ENCODE measurements around the gene SUN1. TPM values are rescaled to one million over a fixed set of nuclear protein-coding genes. Genes with fewer than 3 reads are reported as not detected.

The SUN1 gene
- total and polyA plus RNA-seq, 2 experiments from 2014 or later = 63.3 to 145 TPM

DNA sequence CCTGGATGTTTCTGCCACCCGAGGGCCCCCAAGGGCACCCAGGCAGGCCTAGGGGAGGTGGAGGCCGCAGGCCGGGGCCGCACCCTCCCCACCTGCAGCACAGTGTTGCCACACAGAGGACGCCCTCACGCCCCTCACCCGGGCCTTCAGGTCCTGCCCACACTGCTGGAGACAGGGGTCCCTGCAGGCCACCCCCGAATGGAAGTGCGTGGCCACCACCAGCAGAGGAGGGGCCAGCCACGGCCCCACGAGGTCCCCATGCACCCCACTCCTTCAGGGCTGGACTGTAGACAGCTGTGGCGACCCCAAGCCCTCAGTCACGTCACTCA is 86.8 kb downstream of the SUN1 start:
- Histone ChIP-seq H3K4me2 (no peak overlapping the region), H3K27me3 (ENCODE audit: insufficient read depth) (no peaks in the 10 kb centered on the region), H4K20me1 (replicated peaks; ENCODE audit: insufficient read depth) (no peaks in the 10 kb centered on the region), H3K4me3 (no peak overlapping the region), H3K36me3 (ENCODE audit: insufficient read depth) (no peaks in the 10 kb centered on the region), H2AFZ (no peak overlapping the region), H3K27ac (ENCODE audit: low read depth) (no peak overlapping the region), H3K79me2 (replicated peaks; ENCODE audit: insufficient read depth) (no peaks in the 10 kb centered on the region), H3K9me2 (ENCODE audit: insufficient read depth) (no peaks in the 10 kb centered on the region), H3F3A (replicated peaks; ENCODE audit: low read depth) (no peaks in the 10 kb centered on the region), H3K4me1 (ENCODE audit: insufficient read depth) (no peaks in the 10 kb centered on the region)
- Mint-ChIP-seq H3K4me3 (no peak overlapping the region), H3K9me3 (no peaks in the 10 kb centered on the region), H3K36me3 (ENCODE audit: low read depth) (no peaks in the 10 kb centered on the region), H3K4me1 (no peaks in the 10 kb centered on the region; the same call in 1 of the 3 replicates), H3K27ac (no peak overlapping the region), H3K27me3 (ENCODE audit: insufficient read depth, low read depth, poor library complexity) (peaks cover 11% of the 10 kb centered on the region)
- DNase-seq (ENCODE audit: low spot score) (no peak), ATAC-seq (no peak)
- no peak for TF ChIP-seq ZNF331 (CRISPR knock-in tag; IDR thresholded peaks at IDR 0.05; ENCODE audit: low read depth)
- no peak for TF ChIP-seq CREB1 (CRISPR knock-in tag; IDR thresholded peaks at IDR 0.05; ENCODE audit: low read depth)
- no peak for TF ChIP-seq EZH2phosphoT487 (IDR thresholded peaks at IDR 0.05; ENCODE audit: unreplicated experiment)
- no peak for TF ChIP-seq ETS1 (IDR thresholded peaks at IDR 0.05)
- no peak for TF ChIP-seq JUNB (IDR thresholded peaks at IDR 0.05; ENCODE audit: unreplicated experiment)
- TF ChIP-seq POLR2AphosphoS5 (IDR thresholded peaks at IDR 0.05; ENCODE audit: low read depth) = no peak
- TF ChIP-seq CTCF (conservative IDR thresholded peaks at IDR 0.05; ENCODE audit: low read depth in 2 of 2) = no peak
- no peak for TF ChIP-seq STAT1 (IDR thresholded peaks at IDR 0.05; ENCODE audit: unreplicated experiment)
- TF ChIP-seq REST (IDR thresholded peaks at IDR 0.05; ENCODE audit: unreplicated experiment) = no peak
- TF ChIP-seq, protein P1, sequence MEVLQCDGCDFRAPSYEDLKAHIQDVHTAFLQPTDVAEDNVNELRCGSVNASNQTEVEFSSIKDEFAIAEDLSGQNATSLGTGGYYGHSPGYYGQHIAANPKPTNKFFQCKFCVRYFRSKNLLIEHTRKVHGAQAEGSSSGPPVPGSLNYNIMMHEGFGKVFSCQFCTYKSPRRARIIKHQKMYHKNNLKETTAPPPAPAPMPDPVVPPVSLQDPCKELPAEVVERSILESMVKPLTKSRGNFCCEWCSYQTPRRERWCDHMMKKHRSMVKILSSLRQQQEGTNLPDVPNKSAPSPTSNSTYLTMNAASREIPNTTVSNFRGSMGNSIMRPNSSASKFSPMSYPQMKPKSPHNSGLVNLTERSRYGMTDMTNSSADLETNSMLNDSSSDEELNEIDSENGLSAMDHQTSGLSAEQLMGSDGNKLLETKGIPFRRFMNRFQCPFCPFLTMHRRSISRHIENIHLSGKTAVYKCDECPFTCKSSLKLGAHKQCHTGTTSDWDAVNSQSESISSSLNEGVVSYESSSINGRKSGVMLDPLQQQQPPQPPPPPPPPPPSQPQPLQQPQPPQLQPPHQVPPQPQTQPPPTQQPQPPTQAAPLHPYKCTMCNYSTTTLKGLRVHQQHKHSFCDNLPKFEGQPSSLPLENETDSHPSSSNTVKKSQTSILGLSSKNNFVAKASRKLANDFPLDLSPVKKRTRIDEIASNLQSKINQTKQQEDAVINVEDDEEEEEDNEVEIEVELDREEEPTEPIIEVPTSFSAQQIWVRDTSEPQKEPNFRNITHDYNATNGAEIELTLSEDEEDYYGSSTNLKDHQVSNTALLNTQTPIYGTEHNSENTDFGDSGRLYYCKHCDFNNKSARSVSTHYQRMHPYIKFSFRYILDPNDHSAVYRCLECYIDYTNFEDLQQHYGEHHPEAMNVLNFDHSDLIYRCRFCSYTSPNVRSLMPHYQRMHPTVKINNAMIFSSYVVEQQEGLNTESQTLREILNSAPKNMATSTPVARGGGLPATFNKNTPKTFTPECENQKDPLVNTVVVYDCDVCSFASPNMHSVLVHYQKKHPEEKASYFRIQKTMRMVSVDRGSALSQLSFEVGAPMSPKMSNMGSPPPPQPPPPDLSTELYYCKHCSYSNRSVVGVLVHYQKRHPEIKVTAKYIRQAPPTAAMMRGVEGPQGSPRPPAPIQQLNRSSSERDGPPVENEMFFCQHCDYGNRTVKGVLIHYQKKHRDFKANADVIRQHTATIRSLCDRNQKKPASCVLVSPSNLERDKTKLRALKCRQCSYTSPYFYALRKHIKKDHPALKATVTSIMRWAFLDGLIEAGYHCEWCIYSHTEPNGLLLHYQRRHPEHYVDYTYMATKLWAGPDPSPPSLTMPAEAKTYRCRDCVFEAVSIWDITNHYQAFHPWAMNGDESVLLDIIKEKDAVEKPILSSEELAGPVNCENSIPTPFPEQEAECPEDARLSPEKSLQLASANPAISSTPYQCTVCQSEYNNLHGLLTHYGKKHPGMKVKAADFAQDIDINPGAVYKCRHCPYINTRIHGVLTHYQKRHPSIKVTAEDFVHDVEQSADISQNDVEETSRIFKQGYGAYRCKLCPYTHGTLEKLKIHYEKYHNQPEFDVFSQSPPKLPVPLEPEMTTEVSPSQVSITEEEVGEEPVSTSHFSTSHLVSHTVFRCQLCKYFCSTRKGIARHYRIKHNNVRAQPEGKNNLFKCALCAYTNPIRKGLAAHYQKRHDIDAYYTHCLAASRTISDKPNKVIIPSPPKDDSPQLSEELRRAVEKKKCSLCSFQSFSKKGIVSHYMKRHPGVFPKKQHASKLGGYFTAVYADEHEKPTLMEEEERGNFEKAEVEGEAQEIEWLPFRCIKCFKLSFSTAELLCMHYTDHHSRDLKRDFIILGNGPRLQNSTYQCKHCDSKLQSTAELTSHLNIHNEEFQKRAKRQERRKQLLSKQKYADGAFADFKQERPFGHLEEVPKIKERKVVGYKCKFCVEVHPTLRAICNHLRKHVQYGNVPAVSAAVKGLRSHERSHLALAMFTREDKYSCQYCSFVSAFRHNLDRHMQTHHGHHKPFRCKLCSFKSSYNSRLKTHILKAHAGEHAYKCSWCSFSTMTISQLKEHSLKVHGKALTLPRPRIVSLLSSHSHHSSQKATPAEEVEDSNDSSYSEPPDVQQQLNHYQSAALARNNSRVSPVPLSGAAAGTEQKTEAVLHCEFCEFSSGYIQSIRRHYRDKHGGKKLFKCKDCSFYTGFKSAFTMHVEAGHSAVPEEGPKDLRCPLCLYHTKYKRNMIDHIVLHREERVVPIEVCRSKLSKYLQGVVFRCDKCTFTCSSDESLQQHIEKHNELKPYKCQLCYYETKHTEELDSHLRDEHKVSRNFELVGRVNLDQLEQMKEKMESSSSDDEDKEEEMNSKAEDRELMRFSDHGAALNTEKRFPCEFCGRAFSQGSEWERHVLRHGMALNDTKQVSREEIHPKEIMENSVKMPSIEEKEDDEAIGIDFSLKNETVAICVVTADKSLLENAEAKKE (CRISPR knock-in tag; IDR thresholded peaks at IDR 0.05) = no peak
- TF ChIP-seq NANOG (IDR thresholded peaks at IDR 0.05; ENCODE audit: borderline replicate concordance) = no peak
- TF ChIP-seq ZNF114 (CRISPR knock-in tag; IDR thresholded peaks at IDR 0.05) = no peak
- TF ChIP-seq EZH2 (IDR thresholded peaks at IDR 0.05; ENCODE audit: low read depth, unreplicated experiment) = no peak

All from GM23338 (cell line).